ENCODE results near the gene DLX1.

Gene DLX1

DNA sequence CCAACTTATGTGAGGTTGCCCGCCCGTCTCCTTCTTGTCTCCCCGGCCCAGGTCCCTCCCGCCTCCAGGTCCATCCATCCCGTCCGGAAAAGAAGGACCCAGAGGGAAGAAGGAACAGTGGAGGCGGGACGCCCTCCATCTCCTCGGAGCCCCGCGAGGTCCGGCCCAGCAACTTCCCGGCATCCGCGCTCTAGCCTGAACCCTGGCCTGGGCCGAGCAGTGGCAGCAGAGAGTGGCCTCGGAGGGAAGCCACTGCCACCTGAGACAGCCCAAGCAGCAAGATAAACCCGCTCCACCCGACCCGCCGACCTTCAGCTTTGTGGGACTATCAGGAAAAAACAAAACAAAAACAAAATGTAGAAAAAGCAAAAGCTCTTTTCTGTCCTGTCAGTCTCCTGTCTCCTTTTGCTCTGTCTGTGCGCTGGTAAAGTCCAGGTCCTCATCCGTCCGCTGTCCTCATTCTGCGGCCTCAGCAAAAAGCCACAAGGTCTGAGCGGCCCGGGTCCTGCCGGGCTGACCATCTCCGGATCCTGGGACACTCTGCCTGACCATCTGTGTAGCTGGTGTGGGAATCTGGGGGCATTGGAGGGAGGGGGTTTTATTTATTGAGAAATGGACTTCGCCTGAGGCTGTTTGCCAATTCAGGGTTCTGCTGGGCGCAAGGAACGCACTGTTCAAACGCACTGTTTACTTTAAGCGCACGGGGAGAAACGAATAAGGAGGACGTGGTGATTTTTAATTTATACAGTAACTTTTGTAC, 3.1 kb downstream of the DLX1 start:
- DNase-seq = no peak

- no peak for DNase-seq
These were observed 3.7 kb downstream of the DLX1 start for GRCh38 chr2:172089005-172089504.

DNA sequence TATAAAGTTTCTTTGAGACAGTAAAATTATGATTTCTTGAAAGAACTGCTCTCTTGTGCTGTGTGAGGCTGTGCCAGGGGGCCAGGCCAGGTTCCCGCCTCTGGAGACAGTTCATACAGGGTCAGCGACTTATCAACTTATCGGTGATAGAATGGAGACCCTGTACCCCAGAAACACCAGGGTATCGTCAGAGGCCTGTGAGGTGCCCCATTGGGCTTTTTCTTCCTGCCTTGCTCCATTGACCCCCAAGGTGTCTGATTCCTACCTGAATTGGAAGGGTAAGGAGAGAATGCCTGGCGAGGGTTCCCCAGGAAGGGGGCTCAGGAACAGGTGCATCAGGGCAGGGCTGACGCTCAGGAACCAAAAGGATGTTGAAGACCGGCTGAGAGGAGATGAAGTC, 4.3 kb downstream of the DLX1 start:
- no peak for DNase-seq

- DNase-seq = no peak
These were observed 5.0 kb downstream of the DLX1 start for GRCh38 chr2:172090044-172090961.

DNA sequence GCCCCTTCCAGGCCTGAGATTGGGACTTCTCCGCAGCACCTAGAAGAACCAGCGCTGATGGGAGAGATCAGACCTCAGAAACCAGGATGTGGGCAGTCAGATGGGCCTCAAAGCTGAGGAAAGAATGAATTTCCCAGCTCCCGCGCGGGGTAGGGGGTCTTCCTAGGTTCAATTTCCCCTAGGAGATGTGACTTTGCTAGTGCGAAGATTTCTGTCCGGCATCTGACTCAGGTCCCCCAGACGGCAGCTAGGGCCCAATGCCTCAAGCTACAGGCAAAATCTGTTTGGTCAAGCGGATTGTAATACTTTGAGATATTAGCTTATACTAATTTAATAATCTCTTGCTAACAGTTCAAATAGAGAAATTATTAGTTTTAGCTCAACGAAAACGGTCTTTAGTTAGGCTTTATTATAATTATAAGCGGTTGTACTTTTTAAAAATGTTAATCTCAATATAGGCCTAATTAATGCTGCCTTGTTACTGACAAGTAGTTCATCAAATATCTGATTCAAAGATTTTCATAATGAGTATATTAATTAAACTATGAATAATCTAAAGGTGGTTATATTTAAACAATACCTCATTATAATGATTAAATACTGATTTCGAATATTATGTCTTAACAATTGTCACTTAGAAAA, 5.8 kb downstream of the DLX1 start:
- DNase-seq = no peak

DNA sequence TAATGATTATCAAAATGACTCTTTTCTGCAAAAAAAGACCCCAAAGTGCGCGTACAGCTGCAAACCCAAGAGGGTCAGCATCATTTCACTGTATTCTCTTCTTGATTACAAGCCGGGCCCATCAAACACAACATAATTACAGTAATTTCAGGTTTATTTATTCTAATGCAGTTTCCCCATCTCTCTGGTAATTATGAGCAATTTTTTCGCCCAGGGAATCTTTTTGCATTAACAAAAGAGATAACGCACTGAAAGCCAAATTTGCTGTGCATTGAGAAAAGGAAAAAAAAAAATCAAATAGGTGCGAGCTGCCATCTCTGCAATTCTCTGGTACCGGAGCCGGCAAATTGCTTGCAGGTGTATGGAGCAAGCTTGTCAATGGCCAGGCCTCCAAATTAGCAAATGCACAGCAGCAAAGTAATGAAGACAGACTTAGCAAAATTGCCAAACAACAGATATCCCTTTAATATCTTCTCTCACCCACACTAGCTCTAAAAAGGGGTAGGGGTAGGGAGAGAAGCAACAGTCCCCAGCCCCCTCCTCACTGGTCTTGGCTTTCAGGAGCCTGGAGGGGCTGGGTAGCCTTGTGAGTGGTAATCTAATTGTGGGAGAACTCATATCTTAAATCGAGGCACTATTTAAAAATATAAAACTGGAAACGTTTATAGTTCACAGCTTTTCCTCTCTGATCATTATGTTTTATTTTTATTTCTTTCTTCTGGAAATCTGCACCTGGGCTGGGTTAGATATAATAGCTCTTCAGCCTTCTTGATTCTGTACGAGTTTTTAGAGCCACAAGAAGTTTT, 6.7 kb downstream of the DLX1 start:
- DNase-seq = no peak

DNA sequence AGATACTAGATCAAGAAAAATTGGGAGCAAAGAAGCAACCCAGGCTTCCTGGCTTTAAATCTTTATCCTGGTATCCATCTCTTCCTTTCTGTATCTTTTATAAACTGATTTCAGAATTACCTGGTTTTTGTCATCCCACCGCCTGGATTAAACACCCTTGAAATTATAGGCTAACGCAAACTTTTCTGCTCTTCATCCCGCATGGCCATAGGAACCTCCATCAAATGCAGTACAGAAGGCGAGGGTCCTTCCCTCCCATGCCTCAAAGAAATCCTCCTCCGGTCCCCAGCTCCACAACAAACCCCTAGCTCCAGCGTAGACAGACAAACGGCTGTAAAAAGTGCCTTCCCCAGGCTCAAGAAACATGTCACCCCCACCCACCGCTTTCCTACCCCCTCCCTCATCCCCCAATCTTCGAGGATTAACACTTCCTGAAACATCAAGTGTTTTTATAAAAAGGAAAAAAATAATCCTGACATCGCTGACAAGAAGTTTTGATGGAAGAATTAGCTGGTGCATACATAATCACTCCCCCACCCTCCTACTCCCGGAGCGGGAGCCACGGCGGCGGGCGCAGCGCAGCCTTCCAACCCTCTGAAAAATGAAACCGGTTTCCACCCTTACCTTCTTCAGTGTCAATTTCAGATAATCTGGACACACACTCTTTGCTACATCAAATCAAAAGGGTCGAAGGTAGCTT, 7.6 kb downstream of the DLX1 start:
- no peak for DNase-seq

- no peak for DNase-seq
These were observed 8.3 kb downstream of the DLX1 start for GRCh38 chr2:172093416-172094293.

DNA sequence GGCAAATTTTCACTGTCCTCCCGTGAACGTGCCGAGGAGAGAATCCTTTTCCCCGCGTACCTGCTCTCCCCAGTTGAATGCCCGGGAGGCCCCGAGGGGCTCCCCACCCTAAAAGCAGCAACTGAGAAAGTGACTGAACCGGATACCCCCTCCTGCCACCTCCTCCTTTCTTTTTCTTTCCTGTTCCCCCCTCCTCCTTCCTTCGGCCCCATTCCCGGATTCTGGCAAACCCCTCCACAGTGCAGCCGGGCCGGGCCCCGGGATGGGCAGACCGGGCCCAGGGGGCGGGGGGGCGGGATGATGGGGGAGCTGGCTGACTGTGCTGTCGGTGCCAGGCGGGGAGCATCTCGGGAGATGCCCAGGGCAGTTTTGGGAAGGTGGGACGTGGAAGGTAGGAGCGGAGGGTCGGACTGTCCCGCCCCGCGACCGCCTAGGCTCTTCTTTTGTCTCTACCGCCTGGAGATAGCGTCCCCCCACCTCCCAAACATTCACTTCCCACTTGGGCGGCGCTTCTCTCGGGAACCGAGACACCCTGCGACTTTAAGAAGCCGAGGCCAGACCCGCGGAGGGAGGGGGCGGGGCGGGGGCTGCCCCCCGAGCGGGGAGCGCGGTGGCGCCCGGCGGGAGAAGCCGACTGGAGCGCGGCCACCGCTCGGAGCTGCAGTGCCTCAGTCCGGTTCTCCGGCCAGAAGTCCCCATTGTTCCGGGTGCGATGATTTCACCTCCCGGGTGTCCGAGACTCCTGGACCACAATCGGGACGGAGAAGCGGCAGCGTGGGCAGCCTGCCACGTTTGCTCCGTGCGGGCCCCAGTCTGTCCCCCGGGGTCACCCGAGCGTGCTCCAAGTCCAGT, 9.2 kb downstream of the DLX1 start:
- no peak for DNase-seq

DNA sequence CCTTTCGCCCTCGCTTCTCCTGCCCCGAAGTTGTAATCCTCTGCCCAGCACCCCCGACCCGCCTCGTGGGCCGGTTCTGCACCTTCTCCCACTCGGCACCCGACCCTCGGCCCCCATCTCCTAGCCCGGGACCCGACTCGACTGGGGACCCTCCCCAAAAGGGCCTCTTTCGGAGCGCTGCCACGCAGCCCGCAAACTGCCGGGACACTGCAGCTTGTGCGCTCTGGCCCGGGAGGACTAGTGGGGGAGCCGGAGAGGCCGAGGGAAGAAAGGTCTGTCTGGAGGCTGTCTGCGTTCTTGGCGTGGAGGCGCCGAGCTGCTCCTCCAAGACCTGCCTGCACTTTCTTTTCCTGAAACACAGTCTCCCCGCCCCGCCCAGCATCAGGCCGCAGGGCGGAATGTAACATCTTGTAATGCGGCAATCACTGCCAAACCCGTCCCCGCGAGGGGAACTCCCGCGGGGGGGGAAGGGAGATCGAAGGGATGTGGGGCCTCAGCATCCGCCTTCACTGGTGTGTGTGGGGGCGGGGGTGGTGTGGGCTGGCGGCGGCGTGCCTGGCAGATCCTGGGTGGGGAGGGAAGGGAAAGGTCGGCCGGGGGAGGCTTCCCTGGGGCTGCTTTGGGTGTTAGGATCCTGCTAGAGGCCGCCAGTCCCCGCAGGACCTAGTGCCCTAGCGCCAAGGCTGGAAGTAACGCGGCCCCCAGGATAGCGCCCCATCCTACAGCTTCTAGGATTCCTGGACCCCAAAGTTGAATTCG, 10.0 kb downstream of the DLX1 start:
- DNase-seq = peak; percentile 60

GRCh38 chr2:172095905-172096625, 10.8 kb downstream of the DLX1 start:
- DNase-seq = no peak

DNA sequence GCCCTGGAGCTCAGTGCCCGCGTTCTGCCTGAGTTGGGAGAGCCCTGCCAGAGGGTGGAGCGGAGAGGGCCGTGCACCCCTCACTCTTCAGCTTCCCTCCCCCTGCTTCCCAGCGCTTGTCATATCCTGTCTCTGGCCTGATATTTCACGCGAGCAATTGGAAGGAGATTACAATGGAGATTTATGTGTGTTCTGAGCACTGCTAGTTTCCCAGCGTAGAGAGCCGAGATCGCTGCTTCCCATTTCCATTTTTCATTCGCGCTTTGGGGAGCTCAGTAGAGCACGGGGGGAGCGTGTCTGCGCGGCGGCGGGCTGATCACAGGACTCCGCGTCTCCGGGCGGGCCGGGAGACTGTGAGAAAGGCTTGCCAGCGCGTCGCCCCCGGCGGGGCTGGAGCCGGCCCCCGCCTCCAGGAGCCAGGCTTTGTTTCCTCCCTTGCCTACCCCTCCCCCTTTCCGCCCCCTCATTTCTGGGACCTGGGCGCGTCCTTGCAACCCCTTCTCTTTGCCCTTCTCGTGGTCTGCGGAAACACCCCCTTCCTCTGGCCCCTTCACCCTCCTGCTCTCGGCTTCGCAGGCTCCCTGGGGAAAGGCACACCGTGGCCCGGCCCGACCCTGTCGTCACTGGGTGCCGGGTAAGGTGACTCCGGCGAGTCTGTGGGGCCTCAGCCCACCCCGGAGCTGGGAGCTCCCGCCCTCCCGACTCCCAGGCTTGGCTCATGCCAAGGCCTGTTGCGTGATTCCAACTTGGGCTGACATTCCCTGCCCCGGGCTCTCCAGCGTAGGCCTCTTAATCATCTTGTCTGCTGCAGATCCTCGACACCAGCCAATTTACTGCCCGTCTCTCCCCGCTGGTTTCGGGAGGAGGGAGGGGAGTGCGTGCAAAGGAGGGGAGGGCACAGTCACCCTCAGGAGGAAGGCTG, 11.6 kb downstream of the DLX1 start:
- no peak for DNase-seq

DNA sequence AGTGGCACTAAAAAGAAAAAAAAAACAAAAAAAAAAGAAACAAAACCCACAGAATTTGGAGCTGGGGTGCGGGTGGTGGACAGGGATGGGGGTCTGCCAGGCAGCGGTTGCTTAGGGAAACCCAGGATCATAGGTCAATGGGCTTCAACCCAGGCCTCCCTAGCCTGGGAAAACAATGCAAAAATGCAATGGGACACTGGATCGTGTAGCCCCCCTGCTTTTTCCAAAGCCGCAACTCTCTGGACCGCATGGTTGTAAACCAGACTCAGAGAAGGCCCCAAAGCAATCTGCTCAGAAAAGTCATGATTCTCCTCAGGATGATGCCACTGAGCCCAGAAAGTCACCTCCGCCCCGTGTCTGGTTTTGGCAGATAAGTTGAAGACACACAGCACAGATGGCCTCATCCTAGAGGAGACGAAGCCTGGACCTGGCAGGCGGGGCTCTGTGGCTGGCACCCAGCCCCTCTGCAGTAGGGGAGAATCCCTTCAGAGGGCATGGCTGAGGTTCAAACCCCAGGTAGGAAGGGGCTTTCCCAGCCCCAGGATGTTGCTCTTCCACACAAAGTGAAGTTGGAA, 12.3 kb downstream of the DLX1 start:
- DNase-seq = no peak

DNA sequence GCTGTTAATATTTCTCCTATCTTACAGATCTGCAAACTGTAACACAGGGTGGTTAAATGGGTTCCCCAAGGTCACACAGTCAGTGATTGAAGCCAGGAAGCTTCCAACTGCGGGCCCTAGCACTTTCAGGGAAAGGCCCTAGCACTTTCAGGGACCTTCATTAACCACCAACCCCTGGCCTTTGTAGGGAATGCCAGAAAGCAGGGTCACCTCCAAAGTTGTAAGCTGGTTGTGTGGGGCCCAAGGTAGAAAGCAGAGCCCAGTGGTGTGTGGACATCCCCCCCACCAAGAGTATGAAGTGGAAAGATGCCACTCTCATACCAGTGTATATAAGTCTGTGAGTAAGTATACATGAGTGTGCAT, 13.0 kb downstream of the DLX1 start:
- DNase-seq = no peak

GRCh38 chr2:172098650-172099471, 13.6 kb downstream of the DLX1 start:
- no peak for DNase-seq

- DNase-seq = no peak
These were observed 14.3 kb downstream of the DLX1 start for GRCh38 chr2:172099472-172100079.

All from activated effector memory CD4-positive, alpha-beta T cell treated with Interleukin-2 at 50 U/mL for 16 hours (primary cell).